Vein endothelial cell (primary cell): Measurements from ENCODE around the gene SCN4A. TPM values are rescaled to one million over a fixed set of nuclear protein-coding genes. Genes with fewer than 3 reads are reported as not detected.

Experiments
- small RNA-seq: library from RNA; depleted of rRNA; stranded (forward); fragments of <200 nt; gene quantifications from one replicate; pipeline ENCODE3, GENCODE V24; 2012
- total RNA-seq: library from RNA; depleted of rRNA; stranded (reverse); fragments of >200 nt; gene quantifications from 2 replicates; pipeline ENCODE4 v1.2.3, GENCODE V29; 2012

Gene SCN4A
- total RNA-seq: not detected in 2 replicates

DNA sequence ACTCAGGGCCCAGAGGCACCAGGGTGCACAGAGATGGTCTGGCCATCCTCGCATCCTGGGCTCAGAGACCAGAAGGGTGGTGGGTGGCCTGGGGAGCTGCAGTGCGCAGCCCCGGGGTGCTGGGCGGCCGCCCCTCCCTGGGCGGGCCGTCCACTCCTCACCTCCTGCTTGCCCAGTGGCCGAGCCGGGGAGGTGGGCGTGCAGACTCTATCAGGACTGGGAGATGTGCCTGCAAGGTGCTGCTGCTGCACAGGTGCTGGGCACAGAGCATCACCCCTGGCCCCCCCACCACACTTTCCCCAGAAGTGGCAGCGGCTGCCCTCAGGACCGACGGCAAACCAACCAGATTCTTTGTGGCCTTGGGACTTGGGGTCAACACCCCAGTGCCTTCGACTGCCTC lies at the start of gene SCN4A:
Gene SCN4A, minus strand, starts transcription at position 123 of the 400 bp plus-strand sequence. Its CDS starts 77 bp downstream, at position 46.

DNA sequence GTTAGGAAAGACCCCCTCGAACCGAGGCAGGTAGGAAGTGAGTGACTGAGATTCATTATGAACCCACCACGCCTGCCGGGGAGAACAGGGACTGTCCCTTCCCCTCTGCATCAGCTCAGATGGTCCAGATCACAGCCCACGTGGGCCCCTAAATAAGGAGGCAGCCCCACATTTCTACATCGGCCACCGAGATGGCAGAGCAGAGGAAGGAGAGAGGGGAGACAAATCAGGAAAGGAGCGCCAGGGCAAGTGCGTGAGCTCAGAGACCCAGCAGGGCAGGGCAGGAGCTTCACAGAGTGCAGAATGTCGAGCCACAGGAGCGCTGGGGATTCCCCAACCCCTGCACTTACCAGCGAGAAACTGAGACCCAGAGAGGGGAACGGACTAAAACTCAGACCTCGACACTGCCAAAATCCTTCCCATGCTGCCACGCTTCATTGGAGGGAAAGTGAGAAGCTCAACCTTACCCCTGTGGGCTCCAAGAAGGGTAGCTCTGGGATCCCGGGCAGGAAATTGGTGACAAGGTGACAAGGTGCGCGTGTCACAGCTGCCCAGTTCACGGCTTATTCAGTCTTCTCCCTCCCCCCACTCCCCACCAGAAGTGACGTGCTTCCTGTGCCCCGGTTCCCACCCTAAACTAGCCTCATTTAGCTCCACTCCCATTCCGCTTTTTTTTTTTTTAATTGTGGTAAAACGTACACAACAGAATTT lies 47.5 kb upstream of the SCN4A start, which contains the start of gene ICAM2:
Gene ICAM2, minus strand, starts transcription at position 578 of the 711 bp plus-strand sequence. CDS start 13,942 bp downstream, outside the sequence.

DNA sequence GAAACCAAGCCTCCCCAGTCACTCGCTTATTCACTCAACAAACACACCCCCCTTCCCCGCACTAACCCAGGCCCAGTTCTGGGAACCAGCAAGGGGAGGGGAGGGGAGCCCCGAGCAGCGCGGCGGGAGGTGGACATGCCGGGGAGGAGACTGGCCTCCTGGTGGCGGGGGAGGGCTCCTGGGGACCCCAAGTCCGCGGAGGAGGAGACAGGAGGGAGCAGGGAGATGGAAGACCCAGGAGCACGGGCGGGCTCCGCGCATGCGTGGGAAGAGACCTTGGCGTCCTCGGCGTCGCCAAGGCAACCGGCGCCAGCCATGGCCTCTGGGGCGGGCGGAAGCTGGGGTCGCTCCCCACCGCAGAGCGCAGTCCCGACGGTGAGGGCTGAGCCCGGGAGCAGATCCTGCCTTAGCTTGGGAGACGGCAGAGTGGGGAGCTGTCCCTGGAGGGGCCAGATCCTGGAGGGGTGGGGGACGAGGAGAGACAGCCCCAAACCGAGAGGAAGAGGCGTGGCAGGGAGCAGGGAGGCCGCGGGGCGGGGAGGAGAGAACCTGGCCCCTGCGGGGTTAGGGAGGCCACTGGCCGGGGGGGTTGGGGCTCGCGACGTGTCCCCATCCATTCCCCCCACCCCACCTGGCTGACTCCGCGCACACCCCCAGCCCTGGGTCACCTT lies 25.5 kb upstream of the SCN4A start, which contains the start of gene PRR29:
Gene PRR29, plus strand, starts transcription at position 302 of the 671 bp plus-strand sequence. Its CDS starts 14 bp downstream, at position 316.

DNA sequence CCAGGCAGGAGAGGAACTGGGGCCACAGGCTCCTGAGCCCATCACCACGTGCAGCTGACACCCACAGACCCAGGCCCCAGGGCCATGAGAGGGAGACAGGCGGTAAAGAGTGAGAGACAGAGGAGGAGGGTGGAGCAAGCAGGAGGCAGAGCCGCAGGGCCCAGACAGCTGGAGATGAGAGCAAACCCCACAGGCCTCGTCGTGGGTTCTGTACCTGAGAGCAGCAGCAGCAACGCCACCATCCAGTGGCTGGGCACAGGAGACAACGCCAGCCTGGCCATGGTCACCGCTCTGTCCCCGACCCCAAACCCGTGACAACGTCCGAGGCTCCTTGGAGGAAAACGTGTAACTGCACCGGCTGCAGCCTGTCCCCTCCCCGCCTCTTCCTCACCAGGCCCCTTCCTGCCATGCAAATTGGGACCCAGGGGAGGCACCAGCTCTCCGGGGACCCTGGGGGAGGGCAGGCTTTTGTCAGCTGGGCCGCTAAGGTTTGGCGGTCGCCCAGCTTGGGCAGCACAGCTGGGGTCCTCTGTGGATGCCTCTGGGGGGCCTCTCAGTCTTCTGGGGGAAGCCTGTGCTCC lies 40.6 kb downstream of the SCN4A start, which contains the start of gene CD79B:
Gene CD79B, minus strand, starts transcription at position 351 of the 581 bp plus-strand sequence. Its CDS starts 70 bp downstream, at position 281.

DNA sequence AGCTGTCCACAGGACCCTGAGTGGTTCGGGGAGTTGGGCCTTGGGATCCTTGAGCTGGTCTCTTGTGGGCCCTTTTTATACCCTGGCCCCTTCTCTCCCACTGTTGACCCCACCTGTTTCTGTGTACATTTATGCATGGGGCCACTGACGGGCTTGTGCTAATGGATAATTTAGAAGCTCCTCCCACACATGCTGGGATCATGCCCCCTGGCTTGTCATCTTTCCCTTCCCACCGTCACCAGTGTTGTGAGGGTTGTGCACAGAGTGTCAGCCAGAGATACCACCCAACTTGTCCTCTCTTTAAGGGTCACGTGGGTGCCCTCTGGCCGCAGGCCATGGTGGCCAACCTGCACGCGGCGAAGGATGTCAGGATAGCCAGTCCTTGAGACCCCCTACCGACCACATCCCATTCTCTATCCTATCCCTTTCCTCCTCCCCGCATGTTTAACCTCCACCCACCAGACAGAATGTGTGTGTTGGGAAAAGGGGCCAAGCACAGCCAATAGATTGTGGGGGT lies 53.9 kb downstream of the SCN4A start, which contains the start of gene GH1:
Gene GH1, minus strand, starts transcription at position 51 of the 517 bp plus-strand sequence. CDS start 63 bp downstream, outside the sequence.

DNA sequence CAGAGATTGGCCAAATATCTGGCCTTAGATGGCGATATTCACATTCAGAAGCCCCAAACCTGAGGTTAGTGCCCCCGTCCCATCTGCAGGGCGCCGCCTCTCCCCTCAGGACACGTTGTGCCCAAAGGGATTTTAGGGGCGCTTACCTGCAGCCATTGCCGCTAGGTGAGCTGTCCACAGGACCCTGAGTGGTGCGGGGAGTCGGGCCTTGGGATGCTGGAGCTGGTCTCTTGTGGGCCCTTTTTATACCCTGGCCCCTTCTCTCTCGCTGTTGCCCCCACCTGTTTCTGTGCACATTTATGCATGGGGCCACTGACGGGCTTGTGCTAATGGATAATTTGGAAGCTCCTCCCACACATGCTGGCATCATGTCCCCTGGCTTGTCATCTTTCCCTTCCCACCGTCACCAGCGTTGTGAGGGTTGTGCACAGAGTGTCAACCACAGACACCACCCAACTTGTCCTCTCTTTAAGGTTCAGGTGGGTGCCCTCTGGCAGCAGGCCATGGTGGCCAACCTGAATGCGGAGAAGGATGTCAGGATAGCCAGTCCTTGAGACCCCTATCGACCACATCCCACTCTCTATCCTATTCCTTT lies 61.6 kb downstream of the SCN4A start, which contains the start of gene CSHL1:
Gene CSHL1, minus strand, starts transcription at position 218 of the 595 bp plus-strand sequence. Its CDS starts 62 bp downstream, at position 156.

DNA sequence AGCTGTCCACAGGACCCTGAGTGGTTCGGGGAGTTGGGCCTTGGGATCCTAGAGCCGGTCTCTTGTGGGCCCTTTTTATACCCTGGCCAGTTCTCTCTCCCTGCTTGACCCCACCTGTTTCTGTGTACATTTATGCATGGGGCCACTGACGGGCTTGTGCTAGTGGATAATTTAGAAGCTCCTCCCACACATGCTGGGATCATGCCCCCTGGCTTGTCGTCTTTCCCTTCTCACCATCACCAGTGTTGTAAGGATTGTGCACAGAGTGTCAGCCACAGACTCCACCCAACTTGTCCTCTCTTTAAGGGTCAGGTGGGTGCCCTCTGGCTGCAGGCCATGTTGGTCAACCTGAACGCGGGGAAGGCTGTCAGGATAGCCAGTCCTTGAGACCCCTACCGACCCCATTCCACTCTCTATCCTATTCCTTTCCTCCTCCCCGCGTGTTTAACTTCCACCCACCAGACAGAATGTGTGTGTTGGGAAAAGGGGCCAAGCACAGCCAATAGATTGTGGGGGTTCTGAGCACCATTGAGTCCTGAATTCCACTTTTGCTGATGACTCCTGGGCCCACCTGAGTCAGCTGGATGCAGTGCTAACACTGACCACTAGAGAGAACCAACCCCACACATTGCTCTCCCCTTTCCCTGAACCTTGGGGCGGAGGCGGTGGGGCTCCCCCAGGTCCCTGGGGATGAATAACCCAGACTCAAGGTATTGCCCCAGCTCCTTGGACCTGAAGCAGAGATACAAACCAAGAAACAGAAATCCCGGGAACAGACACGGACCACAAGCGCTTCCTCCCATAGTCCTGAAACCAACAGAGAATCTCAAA lies 76.0 kb downstream of the SCN4A start, which contains the start of gene CSH1:
Gene CSH1, minus strand, starts transcription at position 51 of the 831 bp plus-strand sequence. CDS start 63 bp downstream, outside the sequence.

Small RNA genes within 50 kb of the gene (small RNA-seq; reads per million reads assigned to genes)
- gene AC127029.1 (not detected), gene GH1 (not detected)

Other genes starting within 250 kb of the SCN4A start
- gene STRADA, start 231.1 kb downstream of the SCN4A start, total RNA-seq: 34.7 and 36.6 TPM in 2 replicates
- gene CCDC47, start 199.3 kb downstream of the SCN4A start, total RNA-seq: 72.8 and 81.6 TPM in 2 replicates
- 78.9 and 88.5 TPM in 2 replicates for gene DDX42, start 198.7 kb downstream of the SCN4A start, total RNA-seq
- gene PSMC5, start 145.5 kb downstream of the SCN4A start, total RNA-seq: 63.4 and 65.7 TPM in 2 replicates
- gene FTSJ3, start 145.3 kb downstream of the SCN4A start, total RNA-seq: 58.8 and 59.1 TPM in 2 replicates
- 55.7 and 68.3 TPM in 2 replicates for gene SMARCD2, start 130.2 kb downstream of the SCN4A start, total RNA-seq
- gene CSH2, start 99.2 kb downstream of the SCN4A start, total RNA-seq: not detected in 2 replicates
- gene GH2, start 91.0 kb downstream of the SCN4A start, total RNA-seq: not detected in 2 replicates
- not detected in 2 replicates for gene CSH1, start 76.3 kb downstream of the SCN4A start, total RNA-seq
- not detected in 2 replicates for gene CSHL1, start 61.7 kb downstream of the SCN4A start, total RNA-seq
- not detected in 2 replicates for gene GH1, start 54.1 kb downstream of the SCN4A start, total RNA-seq
- 0.33 and 1.1 TPM in 2 replicates for gene CD79B, start 40.6 kb downstream of the SCN4A start, total RNA-seq
- 0.33 and 0.57 TPM in 2 replicates for gene PRR29, start 25.4 kb upstream of the SCN4A start, total RNA-seq
- gene ICAM2, start 47.7 kb upstream of the SCN4A start, total RNA-seq: 806 and 851 TPM in 2 replicates
- gene ERN1, start 157.2 kb upstream of the SCN4A start, total RNA-seq: 13.7 and 18.6 TPM in 2 replicates